ENCODE measurements around the gene ANO9. TPM values are rescaled to one million over a fixed set of nuclear protein-coding genes. Genes with fewer than 3 reads are reported as not detected.

ANO9 gene
- not detected in 2 replicates for total RNA-seq

GRCh38 chr11:441418-442274 lies at the start of gene ANO9:
ANO9 (minus strand) TSS chr11:442011; CDS start chr11:441926, 85 bp downstream.

GRCh38 chr11:449889-450808 lies 8.3 kb upstream of the ANO9 start, which contains the start of gene PTDSS2:
PTDSS2 (plus strand) TSS chr11:450279; CDS start chr11:450456, 177 bp downstream.

GRCh38 chr11:394034-394857 lies 47.6 kb downstream of the ANO9 start, which contains the start of gene PKP3:
PKP3 (plus strand) TSS chr11:394209; CDS start chr11:394293, 84 bp downstream.

GRCh38 chr11:369336-370018 lies 72.3 kb downstream of the ANO9 start, which contains the start of gene B4GALNT4:
B4GALNT4 (plus strand) TSS chr11:369499; CDS start chr11:369804, 305 bp downstream.

Other genes with a start within 250 kb of the ANO9 start
- gene SCGB1C1, start 248.9 kb downstream of the ANO9 start, total RNA-seq = not detected in 2 replicates
- 24.3 and 45.9 TPM in 2 replicates for gene BET1L, start 234.6 kb downstream of the ANO9 start, total RNA-seq
- gene RIC8A, start 234.3 kb downstream of the ANO9 start, total RNA-seq = 106 and 137 TPM in 2 replicates
- 4.8 and 8.4 TPM in 2 replicates for gene SIRT3, start 205.7 kb downstream of the ANO9 start, total RNA-seq
- 106 and 125 TPM in 2 replicates for gene PSMD13, start 205.0 kb downstream of the ANO9 start, total RNA-seq
- gene NLRP6, start 163.6 kb downstream of the ANO9 start, total RNA-seq = not detected in 2 replicates
- 11.6 and 21.6 TPM in 2 replicates for gene PGGHG, start 152.9 kb downstream of the ANO9 start, total RNA-seq
- not detected in 2 replicates for gene IFITM5, start 142.5 kb downstream of the ANO9 start, total RNA-seq
- 13.1 and 30.3 TPM in 2 replicates for gene IFITM2, start 134.2 kb downstream of the ANO9 start, total RNA-seq
- 0.42 and 11.6 TPM in 2 replicates for gene IFITM1, start 128.0 kb downstream of the ANO9 start, total RNA-seq
- gene IFITM3, start 121.2 kb downstream of the ANO9 start, total RNA-seq = 43.1 and 48.1 TPM in 2 replicates
- gene B4GALNT4, start 72.5 kb downstream of the ANO9 start, total RNA-seq = 8.0 and 10.0 TPM in 2 replicates
- gene PKP3, start 47.8 kb downstream of the ANO9 start, total RNA-seq = 0.69 and 1.8 TPM in 2 replicates
- 8.1 and 14.0 TPM in 2 replicates for gene SIGIRR, start 27.0 kb downstream of the ANO9 start, total RNA-seq
- gene PTDSS2, start 8.3 kb upstream of the ANO9 start, total RNA-seq = 30.9 and 31.2 TPM in 2 replicates
- gene RNH1, start 65.2 kb upstream of the ANO9 start, total RNA-seq = 256 and 286 TPM in 2 replicates
- gene HRAS, start 93.6 kb upstream of the ANO9 start, total RNA-seq = 32.1 and 44.6 TPM in 2 replicates
- 0.89 and 1.0 TPM in 2 replicates for gene LRRC56, start 95.5 kb upstream of the ANO9 start, total RNA-seq
- gene LMNTD2, start 118.7 kb upstream of the ANO9 start, total RNA-seq = 0.30 and 0.60 TPM in 2 replicates
- 7.1 and 13.3 TPM in 2 replicates for gene RASSF7, start 119.0 kb upstream of the ANO9 start, total RNA-seq
- 22.3 and 41.2 TPM in 2 replicates for gene PHRF1, start 134.5 kb upstream of the ANO9 start, total RNA-seq
- 5.9 and 6.5 TPM in 2 replicates for gene IRF7, start 173.9 kb upstream of the ANO9 start, total RNA-seq
- not detected in 2 replicates for gene CDHR5, start 182.9 kb upstream of the ANO9 start, total RNA-seq
- gene SCT, start 185.2 kb upstream of the ANO9 start, total RNA-seq = not detected in 2 replicates
- 0.09 TPM in 1 of 2 replicates, not detected in the other for gene DRD4, start 195.3 kb upstream of the ANO9 start, total RNA-seq